ENCODE measurements around the gene DCTN5. TPM values are rescaled to one million over a fixed set of nuclear protein-coding genes. Genes with fewer than 3 reads are reported as not detected.
"Not testable (repeated sequence)": the region's sequence is repeated elsewhere in the genome, so short reads cannot be mapped to it uniquely, and the experiment has no call there.

Gene DCTN5
- 57.6 TPM for total RNA-seq

- peak; percentile 97 for DNase-seq
Observed at GRCh38 chr16:23640931-23641765, at the start of gene DCTN5, which contains the start of gene PALB2. TSS of gene DCTN5 (plus strand) at chr16:23641466. CDS start at chr16:23641543, 77 bp downstream. TSS of gene PALB2 (minus strand) at chr16:23641310. CDS start at chr16:23641157, 153 bp downstream.

- no peak for DNase-seq
Observed at GRCh38 chr16:23594186-23594585, 47.1 kb upstream of the DCTN5 start.

- DNase-seq: no peak
Observed at GRCh38 chr16:23595246-23595950, 45.9 kb upstream of the DCTN5 start.

- peak; percentile 95 for DNase-seq
Observed at GRCh38 chr16:23595951-23596720, 45.1 kb upstream of the DCTN5 start, which contains the start of gene NDUFAB1. TSS of gene NDUFAB1 (minus strand) at chr16:23596316. CDS start at chr16:23596290, 26 bp downstream.

- peak; percentile 21 for DNase-seq
Observed at GRCh38 chr16:23597003-23597756, 44.1 kb upstream of the DCTN5 start.

- DNase-seq: no peak
Observed at GRCh38 chr16:23607726-23608125, 33.5 kb upstream of the DCTN5 start.

DNA sequence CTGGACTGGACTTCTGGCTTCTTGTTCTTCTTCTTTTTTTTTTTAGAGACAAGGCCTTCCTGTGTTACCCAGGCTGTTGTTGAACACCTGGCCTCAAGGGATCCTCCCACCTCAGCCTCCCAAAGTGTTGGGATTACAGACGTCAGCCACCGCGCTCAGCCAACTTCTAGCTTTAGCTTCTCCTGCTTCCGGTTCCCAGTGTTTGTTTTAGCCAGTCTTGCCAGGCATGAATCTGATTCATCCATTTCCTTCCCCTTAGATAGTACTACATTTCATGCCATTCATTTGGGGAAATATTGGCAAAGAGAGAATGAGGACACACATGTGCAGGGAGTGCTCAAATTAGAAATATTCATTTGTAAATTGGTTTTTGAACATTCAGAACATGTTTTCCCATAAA, 33.1 kb upstream of the DCTN5 start:
- no peak for DNase-seq

DNA sequence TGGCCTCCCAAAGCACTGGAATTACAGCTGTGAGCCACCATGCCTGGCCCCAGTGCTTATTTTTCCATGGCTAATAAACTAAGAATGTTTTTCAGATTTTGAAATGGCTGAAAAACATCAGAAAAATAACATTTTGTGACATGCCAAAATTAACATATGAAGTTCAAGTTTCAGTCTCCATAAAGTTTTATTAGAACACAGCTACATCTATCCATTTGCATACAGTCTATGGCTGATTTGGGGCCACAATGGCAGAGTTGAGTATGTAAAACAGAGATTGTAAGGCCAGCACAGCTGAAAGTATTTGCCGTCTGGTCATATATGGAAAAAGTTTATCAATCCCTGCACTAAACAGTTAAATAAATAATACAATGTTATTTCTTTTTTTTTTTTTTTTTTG, 31.3 kb upstream of the DCTN5 start:
- no peak for DNase-seq

DNA sequence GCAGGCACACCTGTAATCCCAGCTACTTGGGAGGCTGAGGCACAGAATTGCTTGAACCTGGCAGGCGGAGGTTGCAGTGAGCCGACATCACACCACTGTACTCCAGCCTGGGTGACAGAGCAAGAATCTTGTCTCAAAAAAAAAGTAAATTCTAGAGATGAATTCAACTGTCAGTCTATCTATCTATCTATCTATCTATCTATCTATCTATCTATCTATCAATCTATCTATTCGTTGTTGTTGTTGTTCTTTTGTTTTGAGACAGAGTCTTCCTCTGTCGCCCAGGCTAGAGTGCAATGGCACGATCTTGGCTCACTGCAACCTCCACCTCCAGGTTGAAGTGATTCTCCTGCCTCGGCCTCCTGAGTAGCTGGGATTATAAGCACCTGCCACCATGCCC, 30.4 kb upstream of the DCTN5 start:
- DNase-seq: not testable (repeated sequence)

GRCh38 chr16:23611936-23612335, 29.3 kb upstream of the DCTN5 start:
- DNase-seq: no peak

DNA sequence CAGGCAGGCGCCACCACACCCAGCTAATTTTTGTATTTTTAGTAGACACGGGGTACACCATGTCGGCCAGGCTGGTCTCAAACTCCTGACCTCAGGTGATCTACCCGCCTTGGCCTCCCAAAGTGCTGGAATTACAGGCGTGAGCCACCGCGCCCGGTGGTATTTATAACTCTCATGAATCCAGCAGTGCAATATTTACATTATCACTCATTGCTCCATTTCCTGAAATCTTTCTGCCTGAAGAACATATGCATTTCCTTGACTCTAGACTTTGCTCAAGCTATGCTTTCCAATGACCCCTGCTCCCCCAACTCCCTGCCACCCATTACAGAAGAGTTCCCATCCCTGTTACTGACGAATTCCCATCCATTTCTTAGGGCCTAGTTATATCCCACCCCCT, 25.5 kb upstream of the DCTN5 start:
- no peak for DNase-seq

- DNase-seq: no peak
Observed at GRCh38 chr16:23624092-23624491, 17.2 kb upstream of the DCTN5 start.

DNA sequence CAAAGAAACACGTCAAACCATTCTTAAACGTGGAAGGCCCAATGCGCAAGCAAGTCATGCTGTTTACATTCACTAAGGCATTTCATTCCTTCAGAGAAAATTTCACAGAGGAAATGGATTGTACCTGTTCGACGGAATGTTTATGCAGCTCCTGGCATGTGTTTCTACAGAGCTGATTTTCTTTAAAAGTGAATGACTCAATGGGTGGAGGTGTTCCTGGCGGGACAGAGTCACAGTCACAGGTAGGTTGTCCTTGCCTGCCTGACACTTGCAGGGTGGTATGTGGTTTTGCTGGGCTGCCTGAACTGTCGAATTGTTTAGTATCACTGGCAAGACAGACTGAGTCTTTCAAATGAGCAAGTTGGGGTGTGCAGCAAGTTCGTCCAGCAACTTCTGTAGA, 11.8 kb upstream of the DCTN5 start:
- no peak for DNase-seq

DNA sequence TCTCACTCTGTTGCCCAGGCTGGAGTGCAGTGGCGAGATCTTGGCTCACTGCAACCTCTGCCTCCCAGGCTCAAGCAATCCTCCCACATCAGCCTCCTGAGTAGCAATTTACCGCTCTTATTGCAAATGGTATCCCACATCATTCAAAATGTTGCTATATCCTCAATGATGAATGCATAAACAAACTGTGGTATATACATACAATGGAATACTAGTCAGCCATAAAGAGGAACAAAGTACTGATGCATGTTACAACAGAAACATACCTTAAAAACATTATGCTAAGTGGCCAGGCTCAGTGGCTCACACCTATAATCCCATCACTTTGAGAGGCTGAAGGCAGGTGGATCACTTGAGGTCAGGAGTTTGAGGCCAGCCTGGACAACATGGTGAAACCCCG, 9.4 kb upstream of the DCTN5 start:
- not testable (repeated sequence) for DNase-seq

DNA sequence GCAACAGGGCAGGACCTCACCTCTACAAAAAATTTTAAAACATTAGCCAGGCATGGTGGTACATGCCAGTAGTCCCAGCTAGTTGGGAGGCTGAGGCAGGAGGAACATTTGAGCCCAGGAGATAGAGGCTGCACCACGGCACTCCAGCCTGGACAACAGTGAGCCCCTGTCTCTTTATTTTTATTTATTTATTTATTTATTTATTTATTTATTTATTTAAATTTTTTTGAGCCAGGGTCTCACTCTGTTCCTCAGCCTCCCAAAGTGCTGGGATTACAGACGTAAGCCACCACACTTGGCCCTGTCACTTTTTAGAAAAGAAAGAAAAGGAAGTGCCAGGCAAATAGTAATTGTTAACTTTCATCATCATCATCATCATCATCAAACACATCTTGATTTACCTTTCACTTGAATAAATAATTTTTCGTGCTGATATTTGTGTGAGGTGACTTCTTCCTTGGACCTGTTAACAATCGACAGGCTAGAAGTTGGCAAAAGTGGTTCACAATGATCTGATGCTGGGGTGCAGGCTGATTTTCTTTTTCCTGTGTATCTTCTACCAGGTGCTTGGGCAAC, 6.7 kb upstream of the DCTN5 start:
- DNase-seq: no peak

- no peak for DNase-seq
Observed at GRCh38 chr16:23635958-23636357, 5.3 kb upstream of the DCTN5 start.

- no peak for DNase-seq
Observed at GRCh38 chr16:23640615-23640930, 693 bp upstream of the DCTN5 start.

DNA sequence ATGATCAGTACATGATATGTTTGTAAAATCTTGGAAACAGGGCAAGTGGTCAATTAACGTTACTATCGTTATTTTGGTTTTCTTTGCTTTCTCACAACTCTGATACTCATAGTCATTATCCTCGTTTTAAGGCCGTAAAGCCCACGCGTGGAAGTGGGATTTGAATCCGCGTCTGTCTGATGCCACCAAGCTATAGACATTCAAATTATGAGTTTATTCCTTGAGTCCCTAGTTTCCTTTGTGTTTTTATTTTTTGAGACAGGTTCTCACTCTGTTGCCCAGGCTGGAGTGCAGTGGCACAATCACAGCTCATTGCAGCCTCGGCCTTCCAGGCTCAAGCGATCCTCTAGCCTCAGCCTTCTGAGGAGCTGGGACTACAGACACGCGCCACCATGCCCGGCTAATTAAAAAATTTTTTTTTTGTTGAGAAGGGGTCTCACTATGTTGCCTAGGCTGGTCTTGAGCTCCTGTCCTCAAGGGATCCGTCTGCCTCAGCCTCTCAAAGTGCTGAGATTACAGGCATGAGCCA, 1.0 kb downstream of the DCTN5 start:
- DNase-seq: no peak

GRCh38 chr16:23650674-23651416, 9.6 kb downstream of the DCTN5 start:
- no peak for DNase-seq

DNA sequence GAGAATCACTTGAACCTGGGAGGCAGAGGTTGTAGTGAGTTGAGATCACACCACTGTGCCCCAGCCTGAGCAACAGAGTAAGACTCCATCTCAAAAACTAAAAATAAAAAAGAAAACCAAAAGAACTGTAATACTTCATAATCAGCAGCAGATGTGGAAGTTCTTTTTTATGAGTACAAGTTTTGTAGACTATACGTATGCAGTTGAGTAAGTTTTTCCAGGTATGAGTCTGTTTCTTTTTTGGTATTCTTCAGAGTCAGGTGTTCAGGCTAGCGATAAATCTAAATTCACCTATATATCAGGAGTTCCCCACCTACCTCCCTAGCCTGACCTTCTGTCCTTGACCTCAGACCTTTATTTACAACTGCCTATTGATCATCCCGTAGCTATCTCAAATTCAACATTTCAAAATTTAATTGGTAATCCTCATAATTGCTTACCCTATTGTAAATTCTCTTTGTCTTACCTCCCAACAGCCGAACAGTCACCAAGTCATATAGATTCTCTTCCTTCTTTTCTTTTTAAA, 10.7 kb downstream of the DCTN5 start:
- no peak for DNase-seq
